ENCODE data around the gene MUC5B. TPM values are rescaled to one million over a fixed set of nuclear protein-coding genes. Genes with fewer than 3 reads are reported as not detected.

The MUC5B gene
- total RNA-seq, 1 donor from 2014 or later = not detected

DNA sequence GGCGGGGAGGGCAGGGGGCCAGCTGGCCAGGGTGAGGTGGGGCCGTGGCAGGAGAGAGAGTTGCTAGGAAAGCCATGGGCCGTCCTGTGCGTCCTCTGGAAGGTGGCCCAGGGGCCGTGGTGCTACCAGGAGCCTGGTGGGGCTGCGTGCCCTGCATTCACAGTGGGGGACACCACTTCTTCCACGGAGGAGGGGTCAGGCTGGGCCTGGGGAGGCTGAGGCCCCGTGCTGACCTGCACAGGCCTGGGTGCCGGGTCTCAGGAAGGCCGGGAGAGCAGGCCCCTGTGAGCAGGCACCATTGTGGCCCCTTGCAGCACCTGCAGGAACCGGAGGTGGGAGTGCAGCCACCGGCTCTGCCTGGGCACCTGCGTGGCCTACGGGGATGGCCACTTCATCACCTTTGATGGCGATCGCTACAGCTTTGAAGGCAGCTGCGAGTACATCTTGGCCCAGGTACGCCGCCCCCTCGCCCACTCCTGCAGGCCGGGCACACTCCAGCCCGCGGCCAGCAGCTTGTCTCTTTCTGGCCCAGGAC, 12.0 kb downstream of the MUC5B start:
- no peak for DNase-seq (ENCODE audit: low spot score in 2 of 2, unreplicated experiment in 2 of 2)
- no peak overlapping the region for H3K27ac Mint-ChIP-seq
- TF ChIP-seq, protein P1, sequence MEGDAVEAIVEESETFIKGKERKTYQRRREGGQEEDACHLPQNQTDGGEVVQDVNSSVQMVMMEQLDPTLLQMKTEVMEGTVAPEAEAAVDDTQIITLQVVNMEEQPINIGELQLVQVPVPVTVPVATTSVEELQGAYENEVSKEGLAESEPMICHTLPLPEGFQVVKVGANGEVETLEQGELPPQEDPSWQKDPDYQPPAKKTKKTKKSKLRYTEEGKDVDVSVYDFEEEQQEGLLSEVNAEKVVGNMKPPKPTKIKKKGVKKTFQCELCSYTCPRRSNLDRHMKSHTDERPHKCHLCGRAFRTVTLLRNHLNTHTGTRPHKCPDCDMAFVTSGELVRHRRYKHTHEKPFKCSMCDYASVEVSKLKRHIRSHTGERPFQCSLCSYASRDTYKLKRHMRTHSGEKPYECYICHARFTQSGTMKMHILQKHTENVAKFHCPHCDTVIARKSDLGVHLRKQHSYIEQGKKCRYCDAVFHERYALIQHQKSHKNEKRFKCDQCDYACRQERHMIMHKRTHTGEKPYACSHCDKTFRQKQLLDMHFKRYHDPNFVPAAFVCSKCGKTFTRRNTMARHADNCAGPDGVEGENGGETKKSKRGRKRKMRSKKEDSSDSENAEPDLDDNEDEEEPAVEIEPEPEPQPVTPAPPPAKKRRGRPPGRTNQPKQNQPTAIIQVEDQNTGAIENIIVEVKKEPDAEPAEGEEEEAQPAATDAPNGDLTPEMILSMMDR (IDR thresholded peaks at IDR 0.05; ENCODE audit: unreplicated experiment) = no peak
- H3K27me3 Mint-ChIP-seq (ENCODE audit: low read depth) = peaks cover 3% of the 10 kb centered on the region
- H3K4me3 Mint-ChIP-seq = no peak overlapping the region
- H3K4me1 Mint-ChIP-seq = no peaks in the 10 kb centered on the region
- no peaks in the 10 kb centered on the region for H3K9me3 Mint-ChIP-seq
- H3K36me3 Mint-ChIP-seq = no peaks in the 10 kb centered on the region

DNA sequence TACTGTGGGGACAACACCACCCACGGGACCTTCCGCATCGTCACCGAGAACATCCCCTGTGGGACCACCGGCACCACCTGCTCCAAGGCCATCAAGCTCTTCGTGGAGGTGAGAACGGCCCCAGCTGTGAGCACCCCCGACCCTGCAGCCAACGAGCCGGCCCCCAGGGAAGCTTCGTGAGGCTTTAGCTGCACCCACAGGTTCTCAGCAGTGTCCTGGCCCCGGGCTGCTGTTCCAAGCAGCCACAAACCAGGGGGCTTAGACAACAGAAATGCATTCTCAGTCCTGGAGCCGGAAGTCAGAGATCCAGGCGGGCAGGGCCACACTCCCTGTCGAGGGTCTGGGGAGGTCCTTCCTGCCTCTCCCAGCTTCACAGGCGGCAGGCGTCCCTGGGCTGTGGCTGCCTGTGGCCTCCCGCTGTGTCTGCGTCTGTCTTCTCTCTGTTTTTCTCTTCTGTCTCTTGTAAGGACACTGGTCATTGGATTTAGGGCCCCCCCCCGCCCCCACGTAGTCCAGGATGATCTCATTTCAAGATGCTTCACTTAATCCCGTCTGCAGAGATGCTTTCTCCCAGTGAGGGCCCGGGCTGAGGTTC, 12.5 kb downstream of the MUC5B start:
- Mint-ChIP-seq H3K27ac (no peak overlapping the region), H3K27me3 (ENCODE audit: low read depth) (peaks cover under 1% of the 10 kb centered on the region), H3K9me3 (no peaks in the 10 kb centered on the region), H3K36me3 (no peaks in the 10 kb centered on the region), H3K4me1 (no peaks in the 10 kb centered on the region), H3K4me3 (no peak overlapping the region)
- TF ChIP-seq, protein P1 (IDR thresholded peaks at IDR 0.05; ENCODE audit: unreplicated experiment) = no peak
- DNase-seq (ENCODE audit: low spot score in 2 of 2, unreplicated experiment in 2 of 2) = no peak

DNA sequence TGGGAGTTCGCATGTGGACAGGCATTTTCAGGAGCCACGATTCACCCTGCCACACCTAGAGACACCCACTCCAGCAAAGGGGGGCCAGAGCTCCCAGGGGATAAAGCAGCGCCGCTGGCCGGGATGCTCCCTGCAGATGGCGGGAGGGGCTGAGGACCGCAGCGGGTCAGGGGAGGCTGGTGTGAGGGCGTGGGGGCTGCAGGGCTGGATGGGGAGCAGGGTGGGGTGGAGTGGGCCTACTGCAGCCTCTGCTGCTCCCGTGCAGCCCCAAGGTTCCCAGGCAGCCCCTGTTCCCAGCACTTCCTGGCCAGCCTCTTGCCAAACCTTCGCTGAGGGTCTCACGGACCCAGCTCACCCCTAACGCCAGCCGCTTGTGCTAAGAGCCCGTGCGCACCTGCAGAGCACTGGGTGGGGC, 13.0 kb downstream of the MUC5B start:
- H3K27me3 Mint-ChIP-seq (ENCODE audit: low read depth) = no peaks in the 10 kb centered on the region
- no peak for DNase-seq (ENCODE audit: low spot score in 2 of 2, unreplicated experiment in 2 of 2)
- H3K9me3 Mint-ChIP-seq = no peaks in the 10 kb centered on the region
- no peaks in the 10 kb centered on the region for H3K36me3 Mint-ChIP-seq
- H3K4me3 Mint-ChIP-seq = no peak overlapping the region
- no peaks in the 10 kb centered on the region for H3K4me1 Mint-ChIP-seq
- TF ChIP-seq, protein P1 (IDR thresholded peaks at IDR 0.05; ENCODE audit: unreplicated experiment) = no peak
- H3K27ac Mint-ChIP-seq = no peak overlapping the region

DNA sequence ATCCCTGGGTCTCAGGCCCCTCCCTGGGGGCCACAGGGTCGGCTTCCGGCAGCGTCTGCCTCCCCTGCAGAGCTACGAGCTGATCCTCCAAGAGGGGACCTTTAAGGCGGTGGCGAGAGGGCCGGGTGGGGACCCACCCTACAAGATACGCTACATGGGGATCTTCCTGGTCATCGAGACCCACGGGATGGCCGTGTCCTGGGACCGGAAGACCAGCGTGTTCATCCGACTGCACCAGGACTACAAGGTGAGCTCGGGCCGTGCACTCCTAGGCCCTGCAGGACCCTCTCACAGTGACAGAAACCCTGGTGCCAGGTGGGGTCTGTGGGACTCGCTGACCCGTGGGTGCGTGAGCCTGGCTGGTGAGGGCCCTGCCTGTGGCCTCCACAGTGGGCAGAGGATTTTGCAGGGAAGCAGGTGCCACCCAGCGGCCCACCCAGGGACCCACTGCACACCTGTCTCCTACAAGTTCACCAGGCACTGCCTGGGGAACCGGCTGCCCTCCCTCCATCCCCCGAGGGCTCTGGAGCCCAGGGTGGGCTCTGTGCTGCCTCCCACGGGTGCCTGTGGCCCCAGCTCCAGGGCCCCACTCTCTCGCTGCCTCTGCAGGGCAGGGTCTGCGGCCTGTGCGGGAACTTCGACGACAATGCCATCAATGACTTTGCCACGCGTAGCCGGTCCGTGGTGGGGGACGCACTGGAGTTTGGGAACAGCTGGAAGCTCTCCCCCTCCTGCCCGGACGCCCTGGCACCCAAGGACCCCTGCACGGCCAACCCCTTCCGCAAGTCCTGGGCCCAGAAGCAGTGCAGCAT, 13.7 kb downstream of the MUC5B start:
- H3K4me1 Mint-ChIP-seq = no peaks in the 10 kb centered on the region
- DNase-seq (ENCODE audit: low spot score in 2 of 2, unreplicated experiment in 2 of 2) = no peak
- TF ChIP-seq, protein P1 (IDR thresholded peaks at IDR 0.05; ENCODE audit: unreplicated experiment) = no peak
- H3K27me3 Mint-ChIP-seq (ENCODE audit: low read depth) = no peaks in the 10 kb centered on the region
- no peak overlapping the region for H3K4me3 Mint-ChIP-seq
- no peaks in the 10 kb centered on the region for H3K36me3 Mint-ChIP-seq
- no peak overlapping the region for H3K27ac Mint-ChIP-seq
- no peaks in the 10 kb centered on the region for H3K9me3 Mint-ChIP-seq

DNA sequence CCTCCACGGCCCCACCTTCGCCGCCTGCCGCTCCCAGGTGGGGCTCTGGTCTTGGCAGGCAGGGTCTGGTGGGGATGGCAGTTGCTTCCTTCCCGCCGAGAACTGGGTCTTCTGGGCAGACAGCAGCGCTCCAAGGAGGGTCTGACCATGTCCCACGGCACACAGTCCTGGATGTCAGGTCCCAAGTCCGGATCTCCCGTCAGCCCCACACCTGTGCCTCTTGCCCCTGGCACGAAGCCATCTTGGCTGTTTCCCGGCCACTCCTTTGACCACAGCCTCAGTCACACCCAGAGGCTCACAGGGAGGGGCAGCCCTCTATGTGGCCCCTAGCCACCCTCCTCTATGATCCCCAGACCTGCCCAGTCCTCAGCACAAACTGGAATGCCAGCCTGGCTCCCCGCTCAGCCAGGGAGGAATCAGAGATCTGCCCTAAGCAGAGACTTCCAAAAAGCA, 14.3 kb downstream of the MUC5B start:
- Mint-ChIP-seq H3K4me3 (no peak overlapping the region), H3K9me3 (peaks cover 5% of the 10 kb centered on the region), H3K4me1 (no peaks in the 10 kb centered on the region), H3K27ac (no peak overlapping the region), H3K27me3 (ENCODE audit: low read depth) (no peaks in the 10 kb centered on the region), H3K36me3 (no peaks in the 10 kb centered on the region)
- TF ChIP-seq, protein P1 (IDR thresholded peaks at IDR 0.05; ENCODE audit: unreplicated experiment) = no peak
- DNase-seq (ENCODE audit: low spot score in 2 of 2, unreplicated experiment in 2 of 2) = no peak

Measured in mesothelial cell of epicardium (in vitro differentiated cells).